Measurements from ENCODE around the gene CASP7. TPM values are rescaled to one million over a fixed set of nuclear protein-coding genes. Genes with fewer than 3 reads are reported as not detected.

CASP7 gene
- total RNA-seq, 4 donors from 2014 or later, result 34.0 to 233 (median 101) TPM

- no peak for TF ChIP-seq EP300 (IDR thresholded peaks at IDR 0.05; ENCODE audit: low read depth)
- no peak for TF ChIP-seq POLR2A (IDR thresholded peaks at IDR 0.05)
- TF ChIP-seq CTCF (IDR thresholded peaks at IDR 0.05), result no peak
- no peak for TF ChIP-seq POLR2AphosphoS5 (IDR thresholded peaks at IDR 0.05)
- H3K27ac ChIP-seq, result no peak overlapping the region
- H3K4me3 ChIP-seq, result no peak overlapping the region
- in situ Hi-C loops (cut with MboI; ENCODE audit: low pct_ligation_motif_present in 1 of 4, low pct_unique_long_range_greater_than_20kb in 1 of 4, low sequenced_read_pairs in 3 of 4), result no loop called here
- no peak for DNase-seq
- H3K9me3 ChIP-seq, result no peaks in the 10 kb centered on the region
- whole genome bisulfite sequencing, 2 donors (ENCODE audit: low coverage in 1 of 2), result 64 to 90% methylated on average over 2 of the region's 2 CpGs
- peaks cover 3 to 18% (median 11%) of the 10 kb centered on the region in 4 donors for H3K4me1 ChIP-seq
- no peaks in the 10 kb centered on the region for H3K27me3 ChIP-seq
- intact Hi-C loops (cut with DNase I; ENCODE audit: low total_unique reads), result no loop called here
- H3K36me3 ChIP-seq, result peaks cover 0 to 6% (median 2%) of the 10 kb centered on the region in 4 donors
These were observed 36.6 kb downstream of the CASP7 start for GRCh38 chr10:113716109-113716910.

GRCh38 chr10:113718969-113719822, 39.5 kb downstream of the CASP7 start:
- WGBS, 2 donors (ENCODE audit: low coverage in 1 of 2), result 53 to 68% methylated on average over 3 to 21 of the region's 21 CpGs
- peak; percentile 89 for DNase-seq
- intact Hi-C loops (cut with DNase I; ENCODE audit: low total_unique reads), result no loop called here
- Histone ChIP-seq H3K4me3 (peak overlapping the region in 3 of 4 donors; percentile 32 to 37 (median 35)), H3K4me1 (peaks cover 0 to 6% (median 3%) of the 10 kb centered on the region in 4 donors), H3K27ac (peak overlapping the region; percentile 76 to 85 (median 80)), H3K9me3 (no peaks in the 10 kb centered on the region), H3K36me3 (peaks cover 0 to 33% (median 16%) of the 10 kb centered on the region in 4 donors), H3K27me3 (no peaks in the 10 kb centered on the region)
- in situ Hi-C loops (cut with MboI; ENCODE audit: low pct_ligation_motif_present in 1 of 4, low pct_unique_long_range_greater_than_20kb in 1 of 4, low sequenced_read_pairs in 3 of 4), result no loop called here
- TF ChIP-seq EP300 (IDR thresholded peaks at IDR 0.05; ENCODE audit: low read depth) (no peak), POLR2AphosphoS5 (IDR thresholded peaks at IDR 0.05) (peak; percentile 68 to 98 (median 91)), POLR2A (IDR thresholded peaks at IDR 0.05) (peak; percentile 94)

GRCh38 chr10:113720386-113720785, 40.7 kb downstream of the CASP7 start:
- Histone ChIP-seq H3K4me3 (peak overlapping the region in 3 of 4 donors; percentile 32 to 37 (median 35)), H3K27me3 (no peaks in the 10 kb centered on the region), H3K36me3 (peaks cover 0 to 37% (median 18%) of the 10 kb centered on the region in 4 donors), H3K4me1 (peaks cover 0 to 6% (median 3%) of the 10 kb centered on the region in 4 donors), H3K27ac (peak overlapping the region; percentile 76 to 85 (median 80)), H3K9me3 (no peaks in the 10 kb centered on the region)
- in situ Hi-C loops (cut with MboI; ENCODE audit: low pct_ligation_motif_present in 1 of 4, low pct_unique_long_range_greater_than_20kb in 1 of 4, low sequenced_read_pairs in 3 of 4), result no loop called here
- intact Hi-C loops (cut with DNase I; ENCODE audit: low total_unique reads), result no loop called here
- 54 to 65% methylated on average over 8 of the region's 8 CpGs for WGBS, 2 donors (ENCODE audit: low coverage in 1 of 2)
- DNase-seq, result no peak
- TF ChIP-seq POLR2AphosphoS5 (IDR thresholded peaks at IDR 0.05) (peak in 1 of 3 donors; percentile 22), EP300 (IDR thresholded peaks at IDR 0.05; ENCODE audit: low read depth) (no peak), CTCF (IDR thresholded peaks at IDR 0.05) (no peak), POLR2A (IDR thresholded peaks at IDR 0.05) (no peak)

- no peak for DNase-seq
- peaks cover 0 to 8% (median 0%) of the 10 kb centered on the region in 4 donors for H3K4me1 ChIP-seq
- intact Hi-C loops (cut with DNase I; ENCODE audit: low total_unique reads), result no loop called here
- 74 to 80% methylated on average over 4 to 9 of the region's 9 CpGs for WGBS, 2 donors (ENCODE audit: low coverage in 1 of 2)
- no peaks in the 10 kb centered on the region for H3K9me3 ChIP-seq
- in situ Hi-C loops (cut with MboI; ENCODE audit: low pct_ligation_motif_present in 1 of 4, low pct_unique_long_range_greater_than_20kb in 1 of 4, low sequenced_read_pairs in 3 of 4), result no loop called here
- H3K36me3 ChIP-seq, result peaks cover 0 to 30% (median 13%) of the 10 kb centered on the region in 4 donors
- H3K4me3 ChIP-seq, result no peak overlapping the region
- no peak overlapping the region for H3K27ac ChIP-seq
- TF ChIP-seq EP300 (IDR thresholded peaks at IDR 0.05; ENCODE audit: low read depth) (no peak), POLR2AphosphoS5 (IDR thresholded peaks at IDR 0.05) (no peak), CTCF (IDR thresholded peaks at IDR 0.05) (no peak), POLR2A (IDR thresholded peaks at IDR 0.05) (no peak)
- no peaks in the 10 kb centered on the region for H3K27me3 ChIP-seq
These were observed 52.6 kb downstream of the CASP7 start for GRCh38 chr10:113732160-113732881.
